IPS DF 6.9 (cell line): ENCODE results near the gene KIF21A.
A peak's percentile ranks its signal among the peaks of the same experiment; 100 is the strongest.

Experiments used
- DNase-seq: peaks from one replicate; pipeline ENCODE4 v3.0.0-alpha.2; 2013; ENCODE audit warnings: low read depth, low spot score
- H3K27ac ChIP-seq: one replicate; pipeline ENCODE4 v1.5.1; 2013; ENCODE audit warnings: low read length, control low read depth
- H3K27me3 ChIP-seq: 2 replicates; pipeline ENCODE4 v1.6.1; 2013; ENCODE audit warnings: mild to moderate bottlenecking, low read length; ENCODE audit not compliant: control insufficient read depth, insufficient read depth
- H3K36me3 ChIP-seq: 2 replicates; pipeline ENCODE4 v1.6.1; 2013; ENCODE audit warnings: low read length; ENCODE audit not compliant: control insufficient read depth, insufficient read depth
- H3K4me1 ChIP-seq: 2 replicates; pipeline ENCODE4 v1.6.1; 2013; ENCODE audit warnings: low read length; ENCODE audit not compliant: control insufficient read depth, insufficient read depth
- H3K4me3 ChIP-seq: 2 replicates; pipeline ENCODE4 v1.5.1; 2013; ENCODE audit warnings: mild to moderate bottlenecking, low read length
- H3K9me3 ChIP-seq: 2 replicates; pipeline ENCODE4 v1.6.1; 2013; ENCODE audit warnings: low read length, inconsistent platforms; ENCODE audit not compliant: control insufficient read depth, insufficient read depth
- WGBS: extraction: QIAGEN DNeasy Blood & Tissue Kit; methylation state at CpG from one replicate; pipeline ENCODE4 v1.1.7; 2013; ENCODE audit warnings: mixed read lengths, missing lambda C conversion rate; ENCODE audit not compliant: insufficient read length, insufficient coverage; 5-methylcytosine and 5-hydroxymethylcytosine counted together

The KIF21A gene

GRCh38 chr12:39292125-39292630 is 150.7 kb downstream of the KIF21A start:
- H3K27ac ChIP-seq, result no peak overlapping the region
- no peaks in the 10 kb centered on the region for H3K36me3 ChIP-seq
- no peaks in the 10 kb centered on the region for H3K27me3 ChIP-seq
- DNase-seq, result no peak
- no CpG with 5 or more reads among the region's 1 CpG for WGBS
- no peaks in the 10 kb centered on the region for H3K9me3 ChIP-seq
- H3K4me3 ChIP-seq, result no peak overlapping the region
- no peaks in the 10 kb centered on the region; the same call in 1 of the 2 replicates for H3K4me1 ChIP-seq

- Histone ChIP-seq H3K4me1 (no peaks in the 10 kb centered on the region; the same call in 1 of the 2 replicates), H3K27me3 (no peaks in the 10 kb centered on the region), H3K27ac (no peak overlapping the region), H3K36me3 (no peaks in the 10 kb centered on the region), H3K9me3 (no peaks in the 10 kb centered on the region), H3K4me3 (no peak overlapping the region)
- WGBS, result no CpG with 5 or more reads among the region's 2 CpGs
- DNase-seq, result no peak
Observed at GRCh38 chr12:39287817-39288216, 155.1 kb downstream of the KIF21A start.

- Histone ChIP-seq H3K36me3 (no peaks in the 10 kb centered on the region), H3K9me3 (no peaks in the 10 kb centered on the region), H3K4me3 (no peak overlapping the region), H3K27me3 (no peaks in the 10 kb centered on the region), H3K4me1 (no peaks in the 10 kb centered on the region; the same call in 1 of the 2 replicates), H3K27ac (no peak overlapping the region)
- DNase-seq, result no peak
- WGBS, result no CpG with 5 or more reads among the region's 4 CpGs
Observed at GRCh38 chr12:39287409-39287808, 155.5 kb downstream of the KIF21A start.

- Histone ChIP-seq H3K27me3 (no peaks in the 10 kb centered on the region), H3K36me3 (no peaks in the 10 kb centered on the region), H3K27ac (no peak overlapping the region), H3K9me3 (no peaks in the 10 kb centered on the region), H3K4me3 (no peak overlapping the region), H3K4me1 (no peaks in the 10 kb centered on the region)
- no peak for DNase-seq
Observed at GRCh38 chr12:39278426-39278825, 164.5 kb downstream of the KIF21A start.

- H3K27me3 ChIP-seq, result no peaks in the 10 kb centered on the region
- no CpG with 5 or more reads among the region's 1 CpG for WGBS
- no peak for DNase-seq
Observed at GRCh38 chr12:39277416-39277815, 165.5 kb downstream of the KIF21A start.

GRCh38 chr12:39275846-39276245 is 167.1 kb downstream of the KIF21A start:
- WGBS, result no CpG with 5 or more reads among the region's 3 CpGs
- H3K4me1 ChIP-seq, result no peaks in the 10 kb centered on the region
- no peak overlapping the region for H3K4me3 ChIP-seq
- H3K27me3 ChIP-seq, result no peaks in the 10 kb centered on the region
- H3K27ac ChIP-seq, result no peak overlapping the region
- no peaks in the 10 kb centered on the region for H3K9me3 ChIP-seq
- DNase-seq, result no peak
- H3K36me3 ChIP-seq, result no peaks in the 10 kb centered on the region

More at GRCh38 chr12:39277416-39277815, 165.5 kb downstream of the KIF21A start:
- Histone ChIP-seq H3K4me1 (no peaks in the 10 kb centered on the region), H3K9me3 (no peaks in the 10 kb centered on the region), H3K4me3 (no peak overlapping the region), H3K27ac (no peak overlapping the region), H3K36me3 (no peaks in the 10 kb centered on the region)

GRCh38 chr12:39272871-39273655 is 169.9 kb downstream of the KIF21A start:
- peak; percentile 22 for DNase-seq
- no CpG with 5 or more reads among the region's 8 CpGs for WGBS
- Histone ChIP-seq H3K27me3 (no peaks in the 10 kb centered on the region), H3K27ac (no peak overlapping the region), H3K36me3 (no peaks in the 10 kb centered on the region), H3K4me1 (peaks cover 1% of the 10 kb centered on the region; the same call in 1 of the 2 replicates), H3K4me3 (no peak overlapping the region), H3K9me3 (no peaks in the 10 kb centered on the region)

GRCh38 chr12:39269492-39269891 is 173.4 kb downstream of the KIF21A start:
- Histone ChIP-seq H3K36me3 (no peaks in the 10 kb centered on the region), H3K27ac (no peak overlapping the region), H3K4me3 (no peak overlapping the region), H3K4me1 (peaks cover 1% of the 10 kb centered on the region; the same call in 1 of the 2 replicates), H3K9me3 (no peaks in the 10 kb centered on the region), H3K27me3 (no peaks in the 10 kb centered on the region)
- WGBS, result no CpG with 5 or more reads among the region's 5 CpGs
- no peak for DNase-seq

- H3K27ac ChIP-seq, result no peak overlapping the region
- no peaks in the 10 kb centered on the region for H3K36me3 ChIP-seq
- H3K4me3 ChIP-seq, result no peak overlapping the region
- no CpG with 5 or more reads among the region's 1 CpG for WGBS
- H3K27me3 ChIP-seq, result no peaks in the 10 kb centered on the region
- H3K4me1 ChIP-seq, result peaks cover 1% of the 10 kb centered on the region; the same call in 1 of the 2 replicates
- no peaks in the 10 kb centered on the region for H3K9me3 ChIP-seq
- no peak for DNase-seq
Observed at GRCh38 chr12:39267886-39268285, 175.0 kb downstream of the KIF21A start.

- H3K9me3 ChIP-seq, result no peaks in the 10 kb centered on the region
- H3K27me3 ChIP-seq, result no peaks in the 10 kb centered on the region
- no peaks in the 10 kb centered on the region for H3K36me3 ChIP-seq
- no peaks in the 10 kb centered on the region for H3K4me1 ChIP-seq
- WGBS, result no CpG with 5 or more reads among the region's 1 CpG
- no peak overlapping the region for H3K27ac ChIP-seq
- no peak overlapping the region for H3K4me3 ChIP-seq
- no peak for DNase-seq
Observed at GRCh38 chr12:39252628-39253027, 190.3 kb downstream of the KIF21A start.
